Measurements from ENCODE around the gene POLR2I. TPM values are rescaled to one million over a fixed set of nuclear protein-coding genes. Genes with fewer than 3 reads are reported as not detected.
A peak's percentile ranks its signal among the peaks of the same experiment; 100 is the strongest.

Gene POLR2I
- total RNA-seq, 1 experiment from 2014 or later = 92.2 TPM

- CTCF ChIA-PET = no interaction called here
- intact Hi-C loops (cut with micrococcal nuclease; ENCODE audit: unreplicated experiment) = loop anchor here (10.0 kb wide), 1 partner anchor 61 kb away; the partner anchor contains the start of genes THAP8 and WDR62
- no peaks in the 10 kb centered on the region for H3K27me3 ChIP-seq (ENCODE audit: insufficient read depth, low read depth)
Measured at GRCh38 chr19:36116344-36116637, 1.6 kb upstream of the POLR2I start.

GRCh38 chr19:36115453-36116343 lies 1.0 kb upstream of the POLR2I start, which contains the start of gene TBCB:
TBCB (plus strand) TSS chr19:36115468; CDS start chr19:36115561, 93 bp downstream.
- CTCF ChIA-PET = interaction anchor here (0.5 kb wide), 1 partner anchor 72 kb away, joined by 3 read pairs; no protein-coding TSS in a partner anchor
- no peaks in the 10 kb centered on the region for H3K9me2 ChIP-seq (ENCODE audit: insufficient read depth)
- peak in 1 of 2 experiments; percentile 79 for DNase-seq
- H3K36me3 ChIP-seq (ENCODE audit: low read depth) = no peaks in the 10 kb centered on the region
- peaks cover 18% of the 10 kb centered on the region; the same call in 1 of the 2 replicates for H3F3A ChIP-seq (ENCODE audit: insufficient read depth, low read depth)
- BruUV-seq (replicated peaks) = no TSS peak
- H3K4me1 ChIP-seq (replicated peaks; ENCODE audit: insufficient read depth) = peaks cover 12% of the 10 kb centered on the region
- H3K9me3 ChIP-seq (ENCODE audit: insufficient read depth, low read depth) = no peaks in the 10 kb centered on the region
- no peaks in the 10 kb centered on the region; the same call in 1 of the 2 replicates for H4K20me1 ChIP-seq (ENCODE audit: insufficient read depth)
- no peaks in the 10 kb centered on the region for H3K27me3 ChIP-seq (ENCODE audit: insufficient read depth, low read depth)
- intact Hi-C loops (cut with micrococcal nuclease; ENCODE audit: unreplicated experiment) = loop anchor here (1.0 to 10.0 kb wide), 3 partner anchors 24 to 61 kb away; partner anchors contain the start of genes THAP8 and WDR62
- peak within 1 kb of the TSS; percentile 97 for H2AFZ ChIP-seq
- peak within 1 kb of the TSS; percentile 100 for H3K4me3 ChIP-seq
- POLR2A ChIA-PET (ENCODE audit: unreplicated experiment) = interaction anchor here (0.6 to 0.9 kb wide), 3 partner anchors 11 to 1604 kb away, joined by 3 to 9 read pairs (median 3); no protein-coding TSS in a partner anchor
- H3K27ac ChIP-seq = peak within 1 kb of the TSS; percentile 67
- peak within 1 kb of the TSS; percentile 88 for H3K4me2 ChIP-seq
- TF ChIP-seq EZH2 (IDR thresholded peaks at IDR 0.05; ENCODE audit: low read depth) = no peak
- no peak for TF ChIP-seq CTCF (conservative IDR thresholded peaks at IDR 0.05)
- peaks cover 24% of the 10 kb centered on the region for H3K79me2 ChIP-seq (ENCODE audit: low read depth)

More at GRCh38 chr19:36116344-36116637, 1.6 kb upstream of the POLR2I start:
- H3K27ac ChIP-seq = no peak overlapping the region
- peak overlapping the region; percentile 100 for H3K4me3 ChIP-seq
- H3K4me2 ChIP-seq = peak overlapping the region; percentile 79
- no peak for DNase-seq
- no TSS peak for BruUV-seq (replicated peaks)
- POLR2A ChIA-PET (ENCODE audit: unreplicated experiment) = no interaction called here
- H3F3A ChIP-seq (ENCODE audit: insufficient read depth, low read depth) = peaks cover 18% of the 10 kb centered on the region; the same call in 1 of the 2 replicates
- no peaks in the 10 kb centered on the region; the same call in 1 of the 2 replicates for H4K20me1 ChIP-seq (ENCODE audit: insufficient read depth)
- no peak for TF ChIP-seq CTCF (conservative IDR thresholded peaks at IDR 0.05)
- TF ChIP-seq EZH2 (IDR thresholded peaks at IDR 0.05; ENCODE audit: low read depth) = no peak
- no peaks in the 10 kb centered on the region for H3K9me2 ChIP-seq (ENCODE audit: insufficient read depth)
- 0 out of 2 replicates have a peak overlapping the region, but pooled peaks have one; percentile 82 for H2AFZ ChIP-seq
- H3K36me3 ChIP-seq (ENCODE audit: low read depth) = no peaks in the 10 kb centered on the region
- no peaks in the 10 kb centered on the region for H3K9me3 ChIP-seq (ENCODE audit: insufficient read depth, low read depth)
- H3K79me2 ChIP-seq (ENCODE audit: low read depth) = peaks cover 24% of the 10 kb centered on the region
- H3K4me1 ChIP-seq (replicated peaks; ENCODE audit: insufficient read depth) = peaks cover 12% of the 10 kb centered on the region

- TSS peak; percentile 49 for BruUV-seq (replicated peaks)
- no peaks in the 10 kb centered on the region for H3K9me3 ChIP-seq (ENCODE audit: insufficient read depth, low read depth)
- no peaks in the 10 kb centered on the region for H3K9me2 ChIP-seq (ENCODE audit: insufficient read depth)
- H3K4me3 ChIP-seq = peak overlapping the region; percentile 100
- H3K79me2 ChIP-seq (ENCODE audit: low read depth) = peaks cover 24% of the 10 kb centered on the region
- H3K4me2 ChIP-seq = peak overlapping the region; percentile 88
- H2AFZ ChIP-seq = peak overlapping the region; percentile 97
- ChIA-PET POLR2A (ENCODE audit: unreplicated experiment) (interaction anchor here (0.8 kb wide), 1 partner anchor 1606 kb away, joined by 3 read pairs; no protein-coding TSS in a partner anchor), CTCF (no interaction called here)
- H4K20me1 ChIP-seq (ENCODE audit: insufficient read depth) = no peaks in the 10 kb centered on the region; the same call in 1 of the 2 replicates
- peaks cover 12% of the 10 kb centered on the region for H3K4me1 ChIP-seq (replicated peaks; ENCODE audit: insufficient read depth)
- peak overlapping the region; percentile 67 for H3K27ac ChIP-seq
- intact Hi-C loops (cut with micrococcal nuclease; ENCODE audit: unreplicated experiment) = loop anchor here (2.0 to 10.0 kb wide), 2 partner anchors 43 to 59 kb away; partner anchors contain the start of genes THAP8 and WDR62
- peak in 1 of 2 experiments; percentile 33 for DNase-seq
- H3F3A ChIP-seq (ENCODE audit: insufficient read depth, low read depth) = peaks cover 18% of the 10 kb centered on the region
- H3K27me3 ChIP-seq (ENCODE audit: insufficient read depth, low read depth) = no peaks in the 10 kb centered on the region
- TF ChIP-seq EZH2 (IDR thresholded peaks at IDR 0.05; ENCODE audit: low read depth) = no peak
- TF ChIP-seq CTCF (conservative IDR thresholded peaks at IDR 0.05) = peak; percentile 42; the same call in 1 of the 2 replicates
- no peaks in the 10 kb centered on the region for H3K36me3 ChIP-seq (ENCODE audit: low read depth)
Measured at GRCh38 chr19:36113894-36114720, 568 bp downstream of the POLR2I start.
